Activated B cell treated with CpG ODN at 0.5 μM for 24 hours (primary cell): ENCODE results near the gene JADE2. TPM values are rescaled to one million over a fixed set of nuclear protein-coding genes. Genes with fewer than 3 reads are reported as not detected.
A peak's percentile ranks its signal among the peaks of the same experiment; 100 is the strongest.

Experiments used
- ATAC-seq: fragments of 200-7000 bp; cut with Tn5 transposase; one replicate; pipeline ENCODE4 v1.10.0; 2021; ENCODE audit warnings: low read depth, mild to moderate bottlenecking, moderate library complexity
- CTCF ChIA-PET: fragments of 350-600 bp; sonication (Branson Sonifier 250); formaldehyde crosslinking; loops from one replicate; lab custom pipeline; 2021; ENCODE audit warnings: antibody characterized with exemption; lab: Charles Lee
- POLR2A ChIA-PET: fragments of 350-600 bp; sonication (Branson Sonifier 250); formaldehyde crosslinking; loops from one replicate; lab custom pipeline; 2021; ENCODE audit warnings: antibody characterized with exemption; lab: Charles Lee
- DNase-seq: peaks from one replicate; pipeline ENCODE4 v3.0.0; 2022
- H3K27ac Mint-ChIP-seq: one replicate; pipeline ENCODE4 v1.8.0; 2020; ENCODE audit warnings: mixed read lengths
- H3K27me3 Mint-ChIP-seq: one replicate; pipeline ENCODE4 v1.8.0; 2021; ENCODE audit warnings: mixed read lengths
- H3K36me3 Mint-ChIP-seq: one replicate; pipeline ENCODE4 v1.8.0; 2021; ENCODE audit warnings: low read depth, mixed read lengths
- H3K4me1 Mint-ChIP-seq: one replicate; pipeline ENCODE4 v1.8.0; 2021; ENCODE audit warnings: mixed read lengths
- H3K4me3 Mint-ChIP-seq: one replicate; pipeline ENCODE4 v1.8.0; 2020; ENCODE audit warnings: mild to moderate bottlenecking, mixed read lengths
- H3K9me3 Mint-ChIP-seq: one replicate; pipeline ENCODE4 v1.8.0; 2020; ENCODE audit warnings: mixed read lengths
- CTCF ChIP-seq: fragments of 200-600 bp; IDR thresholded peaks from one replicate; pipeline ENCODE4 v1.8.0; 2022; ENCODE audit warnings: antibody characterized with exemption, mild to moderate bottlenecking
- intact Hi-C: fragments of 100-400 bp; cut with micrococcal nuclease; formaldehyde crosslinking; loops from one replicate; pipeline ENCODE4 v1.15.1; 2024
- total RNA-seq: library from RNA; stranded (reverse); gene quantifications from 2 replicates; pipeline ENCODE4 v1.2.3, GENCODE V29; 2022

Gene JADE2
- 218 and 225 TPM in 2 replicates for total RNA-seq

- CTCF ChIA-PET, result interaction anchor here (0.6 to 4.5 kb wide), 6 partner anchors 19 to 113 kb away, joined by 3 to 41 read pairs (median 8); partner anchors contain the start of gene CDKN2AIPNL
- intact Hi-C loops, result loop anchor here (1.0 to 5.0 kb wide), 9 partner anchors 22 to 380 kb away; partner anchors contain the start of genes CAMLG, PCBD2, PPP2CA and SAR1B
- no peaks in the 10 kb centered on the region for H3K9me3 Mint-ChIP-seq
- peaks cover 17% of the 10 kb centered on the region for H3K36me3 Mint-ChIP-seq
- peaks cover 42% of the 10 kb centered on the region for H3K4me1 Mint-ChIP-seq
- ATAC-seq (peak; percentile 69), DNase-seq (peak; percentile 83)
- POLR2A ChIA-PET, result interaction anchor here (0.6 to 16.8 kb wide), 28 partner anchors 9 to 1969 kb away, joined by 3 to 763 read pairs (median 5); partner anchors contain the start of genes C5orf15, CDKL3, CDKN2AIPNL and PPP2CA
- TF ChIP-seq CTCF, result no peak
- H3K4me3 Mint-ChIP-seq, result peak within 1 kb of the TSS; percentile 98
- H3K27me3 Mint-ChIP-seq, result no peaks in the 10 kb centered on the region
- peak within 1 kb of the TSS; percentile 97 for H3K27ac Mint-ChIP-seq
Observed at GRCh38 chr5:134524826-134525682, at the start of gene JADE2. Gene JADE2, plus strand, starts transcription at chr5:134525670. Its CDS starts 10,188 bp downstream, at chr5:134535858.

DNA sequence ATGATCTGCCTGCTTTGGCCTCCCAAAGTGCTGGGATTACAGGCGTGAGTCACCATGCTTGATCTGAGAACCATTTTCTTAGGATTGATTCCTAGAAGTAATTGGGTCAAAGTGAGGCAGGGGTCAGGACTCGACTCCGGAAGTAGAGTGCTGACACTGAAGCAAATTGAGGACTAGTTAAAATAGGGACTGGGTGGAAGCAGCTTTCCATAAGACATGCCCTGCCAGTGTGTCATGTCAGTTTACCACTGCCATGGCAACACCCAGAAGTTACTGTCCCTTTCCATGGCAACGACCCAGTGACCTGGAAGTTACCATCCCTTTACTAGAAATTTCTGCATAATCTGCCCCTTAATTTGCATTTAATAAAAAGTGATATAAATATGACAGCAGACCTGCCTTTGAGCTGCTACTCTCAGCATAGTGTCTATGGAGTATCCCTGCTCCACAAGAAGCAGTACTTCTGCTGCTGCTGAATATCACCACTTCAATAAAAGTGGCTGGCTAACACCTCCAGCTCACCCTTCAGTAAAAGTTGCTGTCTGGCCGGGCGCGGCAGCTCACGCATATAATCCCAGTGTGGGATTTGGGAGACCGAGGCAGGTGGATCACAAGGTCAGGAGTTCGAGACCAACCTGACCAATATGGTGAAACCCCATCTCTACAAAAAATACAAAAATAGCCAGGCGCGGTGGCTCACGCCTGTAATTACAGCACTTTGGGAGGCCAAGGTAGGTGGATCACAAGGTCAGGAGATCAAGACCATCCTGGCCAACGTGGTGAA is 47.8 kb upstream of the JADE2 start:
- Mint-ChIP-seq H3K4me1 (no peaks in the 10 kb centered on the region), H3K9me3 (no peaks in the 10 kb centered on the region), H3K4me3 (no peak overlapping the region), H3K27ac (no peak overlapping the region), H3K27me3 (no peaks in the 10 kb centered on the region), H3K36me3 (no peaks in the 10 kb centered on the region)
- CTCF ChIA-PET, result no interaction called here
- DNase-seq (no peak), ATAC-seq (no peak)
- intact Hi-C loops, result no loop called here
- POLR2A ChIA-PET, result no interaction called here
- TF ChIP-seq CTCF, result no peak

DNA sequence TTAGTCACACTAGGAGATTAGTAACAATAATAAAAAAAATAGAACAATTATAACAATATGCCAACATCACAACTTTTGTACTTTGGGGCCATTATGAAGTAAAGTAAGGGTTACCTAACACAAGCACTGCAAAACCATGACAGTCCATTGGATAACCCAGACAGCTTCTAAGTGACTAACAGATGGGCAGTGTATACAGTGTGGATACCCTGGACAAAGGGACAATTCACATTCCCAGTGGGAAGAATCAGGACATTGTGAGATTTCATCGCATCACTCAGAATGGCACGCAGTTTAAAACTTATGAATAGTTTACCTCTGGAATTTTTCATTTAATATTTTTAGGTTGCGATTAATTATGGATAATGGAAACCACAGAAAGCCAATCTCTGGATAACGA is 45.6 kb upstream of the JADE2 start:
- TF ChIP-seq CTCF, result no peak
- ChIA-PET POLR2A (no interaction called here), CTCF (interaction anchor here (0.7 kb wide), 1 partner anchor 9 kb away, joined by 5 read pairs; no protein-coding TSS in a partner anchor)
- Mint-ChIP-seq H3K27ac (no peak overlapping the region), H3K36me3 (no peaks in the 10 kb centered on the region), H3K4me3 (no peak overlapping the region), H3K27me3 (no peaks in the 10 kb centered on the region), H3K9me3 (no peaks in the 10 kb centered on the region), H3K4me1 (no peaks in the 10 kb centered on the region)
- intact Hi-C loops, result no loop called here
- ATAC-seq (no peak), DNase-seq (no peak)

GRCh38 chr5:134489227-134489944 is 36.1 kb upstream of the JADE2 start:
- Mint-ChIP-seq H3K4me1 (no peaks in the 10 kb centered on the region), H3K27me3 (no peaks in the 10 kb centered on the region), H3K27ac (no peak overlapping the region), H3K9me3 (peaks cover 4% of the 10 kb centered on the region), H3K4me3 (no peak overlapping the region), H3K36me3 (no peaks in the 10 kb centered on the region)
- ATAC-seq (no peak), DNase-seq (no peak)
- TF ChIP-seq CTCF, result no peak
- POLR2A ChIA-PET, result no interaction called here
- CTCF ChIA-PET, result no interaction called here
- intact Hi-C loops, result no loop called here
